OCI-LY1 (cell line): ENCODE data around the gene NSD2.

Experiments
- CTCF ChIP-seq: fragments of 200-600 bp; sonication (generic), shearing (Covaris generic); IDR thresholded peaks from 2 replicates; pipeline ENCODE4 v1.5.1; 2017; ENCODE audit warnings: mild to moderate bottlenecking, antibody characterized with exemption, low read length, moderate library complexity, mixed read lengths
- EZH2 ChIP-seq: fragments of 200-600 bp; sonication (generic), shearing (Covaris generic); IDR thresholded peaks from 2 replicates; pipeline ENCODE4 v1.8.0; 2017; ENCODE audit warnings: borderline replicate concordance, mixed run types, mild to moderate bottlenecking, antibody characterized with exemption, low read length, moderate library complexity, mixed read lengths

GRCh38 chr4:1870328-1870577 lies 940 bp upstream of the NSD2 start:
- TF ChIP-seq CTCF (no peak), EZH2 (no peak)
